Effector memory CD4-positive, alpha-beta T cell (primary cell): Measurements from ENCODE around the gene UQCC3.
A peak's percentile ranks its signal among the peaks of the same experiment; 100 is the strongest.
"Not testable (repeated sequence)": the region's sequence is repeated elsewhere in the genome, so short reads cannot be mapped to it uniquely, and the experiment has no call there.

Experiments used
- DNase-seq, 3 donors: peaks; one replicate each; pipeline ENCODE4 v3.0.0-alpha.2; 2020
- H3K27ac ChIP-seq: 2 replicates; pipeline ENCODE4 v1.7.0; 2013; ENCODE audit warnings: mild to moderate bottlenecking, low read length, moderate library complexity; ENCODE audit not compliant: insufficient read depth, poor library complexity, severe bottlenecking
- H3K27me3 ChIP-seq: replicated peaks from 2 replicates; pipeline ENCODE4 v1.7.0; 2013; ENCODE audit warnings: mild to moderate bottlenecking, low read length; ENCODE audit not compliant: insufficient read depth, control insufficient read depth, poor library complexity, severe bottlenecking
- H3K36me3 ChIP-seq: 2 replicates; pipeline ENCODE4 v1.7.0; 2013; ENCODE audit warnings: mild to moderate bottlenecking, low read length, moderate library complexity; ENCODE audit not compliant: control insufficient read depth, insufficient read depth
- H3K4me1 ChIP-seq: 2 replicates; pipeline ENCODE4 v1.7.0; 2013; ENCODE audit warnings: low read length, mild to moderate bottlenecking; ENCODE audit not compliant: control insufficient read depth, insufficient read depth, poor library complexity, severe bottlenecking
- H3K4me3 ChIP-seq: 2 replicates; pipeline ENCODE4 v1.7.0; 2013; ENCODE audit warnings: low read length, low read depth, mild to moderate bottlenecking; ENCODE audit not compliant: insufficient read depth, poor library complexity, severe bottlenecking
- H3K9me3 ChIP-seq: 2 replicates; pipeline ENCODE4 v1.7.0; 2013; ENCODE audit warnings: mild to moderate bottlenecking, low read length, moderate library complexity; ENCODE audit not compliant: control insufficient read depth

UQCC3 gene

GRCh38 chr11:62665599-62666258 lies 5.7 kb upstream of the UQCC3 start:
- H3K4me1 ChIP-seq: peaks cover 20% of the 10 kb centered on the region
- peak overlapping the region; percentile 75 for H3K4me3 ChIP-seq
- DNase-seq: peak; percentile 39 to 58 (median 51)
- H3K27ac ChIP-seq: peak overlapping the region; percentile 68
- H3K27me3 ChIP-seq: no peaks in the 10 kb centered on the region
- peaks cover 22% of the 10 kb centered on the region for H3K36me3 ChIP-seq
- no peaks in the 10 kb centered on the region for H3K9me3 ChIP-seq

DNA sequence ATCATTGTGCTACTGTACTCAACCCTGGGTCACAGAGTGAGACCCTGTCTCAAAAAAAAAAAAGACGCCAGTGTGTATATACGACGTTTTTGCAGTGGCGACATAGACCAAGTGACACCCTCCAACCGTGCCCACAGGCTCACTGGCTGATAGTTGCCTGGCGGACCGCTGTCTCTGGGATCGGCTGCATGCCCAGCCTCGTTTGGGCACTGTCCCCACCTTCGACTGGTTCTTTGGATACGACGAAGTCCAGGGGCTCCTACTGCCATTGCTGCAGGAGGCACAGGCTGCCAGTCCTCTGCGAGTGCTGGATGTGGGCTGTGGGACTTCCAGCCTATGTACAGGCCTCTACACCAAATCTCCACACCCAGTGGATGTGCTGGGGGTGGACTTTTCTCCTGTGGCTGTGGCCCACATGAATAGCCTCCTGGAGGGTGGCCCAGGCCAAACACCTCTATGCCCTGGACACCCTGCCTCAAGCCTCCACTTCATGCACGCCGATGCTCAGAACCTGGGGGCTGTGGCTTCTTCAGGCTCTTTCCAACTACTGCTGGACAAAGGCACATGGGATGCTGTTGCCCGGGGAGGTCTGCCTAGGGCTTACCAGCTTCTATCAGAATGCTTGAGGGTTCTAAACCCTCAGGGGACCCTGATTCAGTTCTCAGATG lies 5.1 kb upstream of the UQCC3 start:
- no peak for DNase-seq
- peak overlapping the region; percentile 68 for H3K27ac ChIP-seq
- H3K27me3 ChIP-seq: no peaks in the 10 kb centered on the region
- peaks cover 20% of the 10 kb centered on the region for H3K4me1 ChIP-seq
- H3K4me3 ChIP-seq: peak overlapping the region; percentile 75
- no peaks in the 10 kb centered on the region for H3K9me3 ChIP-seq
- H3K36me3 ChIP-seq: peaks cover 22% of the 10 kb centered on the region

DNA sequence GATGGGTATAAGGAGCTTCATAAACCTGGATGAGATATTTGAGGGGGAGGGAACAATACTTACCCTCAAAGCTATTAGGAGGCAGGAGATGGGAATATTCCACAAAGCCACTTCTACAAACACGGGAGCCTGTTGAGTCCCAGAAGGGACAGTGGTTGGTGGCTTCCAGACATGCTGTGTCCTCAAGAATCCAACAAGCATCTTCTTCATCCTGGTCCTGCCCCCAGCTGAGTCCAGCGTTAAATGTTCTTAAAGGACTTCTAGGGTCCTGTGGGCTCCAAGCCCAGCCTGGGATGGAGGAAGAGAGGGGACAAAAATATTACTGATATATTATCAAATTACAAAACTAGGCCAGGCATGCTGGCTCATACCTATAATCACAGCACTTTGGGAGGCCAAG lies 4.0 kb upstream of the UQCC3 start:
- Histone ChIP-seq H3K4me1 (peaks cover 22% of the 10 kb centered on the region), H3K27ac (no peak overlapping the region)

GRCh38 chr11:62669420-62670161 lies 1.9 kb upstream of the UQCC3 start:
- H3K4me1 ChIP-seq: peaks cover 31% of the 10 kb centered on the region
- H3K36me3 ChIP-seq: peaks cover 13% of the 10 kb centered on the region
- peak overlapping the region; percentile 25 for H3K27ac ChIP-seq
- H3K4me3 ChIP-seq: no peak overlapping the region
- H3K27me3 ChIP-seq: no peaks in the 10 kb centered on the region
- no peak for DNase-seq
- H3K9me3 ChIP-seq: no peaks in the 10 kb centered on the region

More for the DNA sequence above, 4.0 kb upstream of the UQCC3 start:
- H3K9me3 ChIP-seq: no peaks in the 10 kb centered on the region
- no peak for DNase-seq
- peaks cover 19% of the 10 kb centered on the region for H3K36me3 ChIP-seq
- H3K27me3 ChIP-seq: no peaks in the 10 kb centered on the region
- no peak overlapping the region for H3K4me3 ChIP-seq

GRCh38 chr11:62671236-62671607 lies 251 bp upstream of the UQCC3 start:
- H3K9me3 ChIP-seq: no peaks in the 10 kb centered on the region
- H3K4me3 ChIP-seq: peak overlapping the region; percentile 82
- peaks cover 28% of the 10 kb centered on the region for H3K4me1 ChIP-seq
- no peak for DNase-seq
- H3K36me3 ChIP-seq: peaks cover 14% of the 10 kb centered on the region
- H3K27me3 ChIP-seq: no peaks in the 10 kb centered on the region
- H3K27ac ChIP-seq: peak overlapping the region; percentile 67

DNA sequence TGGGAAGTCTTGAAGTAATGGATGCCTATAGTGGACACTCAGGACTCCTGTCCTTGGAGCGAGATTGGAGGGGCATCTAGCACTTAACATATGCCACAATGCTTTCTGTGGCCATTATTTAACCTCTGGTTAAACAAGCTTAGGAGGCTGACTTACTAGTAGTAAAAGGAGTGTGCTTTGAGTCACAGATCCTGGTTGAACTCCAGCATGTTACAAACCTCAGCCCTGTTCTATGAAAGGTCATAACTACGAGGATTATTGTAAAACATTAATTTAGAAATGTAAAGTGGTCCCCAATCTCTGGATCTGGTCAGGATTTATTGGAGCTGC lies 1.7 kb downstream of the UQCC3 start:
- Histone ChIP-seq H3K4me1 (peaks cover 16% of the 10 kb centered on the region), H3K9me3 (no peaks in the 10 kb centered on the region), H3K27ac (peak overlapping the region; percentile 5), H3K27me3 (no peaks in the 10 kb centered on the region), H3K4me3 (no peak overlapping the region), H3K36me3 (peaks cover 8% of the 10 kb centered on the region)
- DNase-seq: no peak

GRCh38 chr11:62675415-62675814 lies 3.9 kb downstream of the UQCC3 start:
- not testable (repeated sequence) for DNase-seq, H3K4me3 ChIP-seq, H3K36me3 ChIP-seq, H3K9me3 ChIP-seq, H3K27ac ChIP-seq, H3K27me3 ChIP-seq
- H3K4me1 ChIP-seq: peaks cover 21% of the 10 kb centered on the region

DNA sequence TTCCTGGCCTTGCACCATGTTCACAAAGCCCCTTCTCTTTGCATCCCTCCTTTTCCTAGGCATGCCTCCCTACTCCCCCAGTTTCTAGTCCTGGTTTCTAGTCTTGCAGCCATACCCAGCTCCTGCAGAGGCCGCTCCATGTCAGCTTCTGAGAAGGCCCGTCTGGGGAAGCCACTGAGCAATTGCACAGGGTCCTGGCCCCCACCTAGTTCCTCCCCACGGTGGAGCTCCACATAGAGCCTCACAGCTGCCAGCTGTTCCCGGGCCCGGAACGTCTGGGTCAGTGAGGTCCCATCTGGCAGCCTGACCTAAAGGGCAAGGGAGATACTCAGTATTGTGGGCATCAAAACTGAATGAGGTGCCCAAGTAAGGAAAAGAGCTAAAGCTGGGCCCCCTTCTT lies 5.2 kb downstream of the UQCC3 start:
- H3K4me1 ChIP-seq: peaks cover 21% of the 10 kb centered on the region
- no peaks in the 10 kb centered on the region for H3K9me3 ChIP-seq
- no peak overlapping the region for H3K4me3 ChIP-seq
- peaks cover 8% of the 10 kb centered on the region for H3K36me3 ChIP-seq
- no peaks in the 10 kb centered on the region for H3K27me3 ChIP-seq
- DNase-seq: no peak
- H3K27ac ChIP-seq: peak overlapping the region; percentile 18

GRCh38 chr11:62677156-62677555 lies 5.7 kb downstream of the UQCC3 start:
- Histone ChIP-seq H3K27me3 (no peaks in the 10 kb centered on the region), H3K4me1 (peaks cover 21% of the 10 kb centered on the region), H3K4me3 (no peak overlapping the region), H3K9me3 (no peaks in the 10 kb centered on the region), H3K27ac (peak overlapping the region; percentile 18), H3K36me3 (peaks cover 8% of the 10 kb centered on the region)
- DNase-seq: no peak

- Histone ChIP-seq H3K27me3 (no peaks in the 10 kb centered on the region), H3K4me3 (peak overlapping the region; percentile 83), H3K4me1 (peaks cover 16% of the 10 kb centered on the region), H3K9me3 (no peaks in the 10 kb centered on the region), H3K36me3 (peaks cover 8% of the 10 kb centered on the region), H3K27ac (peak overlapping the region; percentile 97)
- no peak for DNase-seq
Measured at GRCh38 chr11:62677714-62678113, 6.2 kb downstream of the UQCC3 start.
